H1 (cell line): ENCODE data around the gene ZRANB2. TPM values are rescaled to one million over a fixed set of nuclear protein-coding genes. Genes with fewer than 3 reads are reported as not detected.

Source experiments
- ATF2 ChIP-seq: IDR thresholded peaks from 2 replicates; pipeline ENCODE4 v1.6.1; 2012; ENCODE audit warnings: low read length, inconsistent platforms
- BACH1 ChIP-seq: IDR thresholded peaks from 2 replicates; pipeline ENCODE4 v1.6.1; 2012; ENCODE audit warnings: low read length, improper control_type of control experiment
- BCL11A ChIP-seq, 2 experiments: IDR thresholded peaks; one replicate each; pipeline ENCODE4 v1.6.1; 2011; ENCODE audit warnings: low read depth in 2 of 2, low read length in 2 of 2, mild to moderate bottlenecking in 2 of 2
- CEBPB ChIP-seq: IDR thresholded peaks from 2 replicates; pipeline ENCODE4 v1.6.1; 2012; ENCODE audit warnings: low read depth, low read length
- CREB1 ChIP-seq: IDR thresholded peaks from 2 replicates; pipeline ENCODE4 v1.6.1; 2012; ENCODE audit warnings: inconsistent platforms
- CTBP2 ChIP-seq: IDR thresholded peaks from 2 replicates; pipeline ENCODE4 v1.7.0; 2011; ENCODE audit warnings: borderline replicate concordance, mild to moderate bottlenecking, moderate library complexity, mixed read lengths, low read length; ENCODE audit not compliant: insufficient read depth, insufficient read length
- EGR1 ChIP-seq: IDR thresholded peaks from 2 replicates; pipeline ENCODE4 v1.6.1; 2011; ENCODE audit warnings: low read depth, low read length, borderline replicate concordance
- EZH2 ChIP-seq: fragments of 200-600 bp; sonication (generic); IDR thresholded peaks from 2 replicates; pipeline ENCODE4 v1.7.1; 2012; ENCODE audit warnings: low read depth, mild to moderate bottlenecking, moderate library complexity, low read length, inconsistent platforms; ENCODE audit not compliant: severe bottlenecking
- HDAC2 ChIP-seq, 2 experiments: fragments of 300-600 bp in 1 of 2; sonication (generic) in 1 of 2; IDR thresholded peaks; 2 replicates each; pipeline ENCODE4 v1.6.1; 2011 to 2012; ENCODE audit warnings: low read depth in 2 of 2, low read length in 2 of 2, mild to moderate bottlenecking in 2 of 2, moderate library complexity in 2 of 2, borderline replicate concordance in 1 of 2, inconsistent platforms in 1 of 2
- JUND ChIP-seq: IDR thresholded peaks from 2 replicates; pipeline ENCODE4 v1.6.1; 2011; ENCODE audit warnings: mild to moderate bottlenecking, improper control_type of control experiment, low read length
- KDM5A ChIP-seq: fragments of 200-600 bp; IDR thresholded peaks from 2 replicates; pipeline ENCODE4 v1.7.1; 2012; ENCODE audit warnings: mild to moderate bottlenecking, low read length, inconsistent platforms, mixed read lengths
- MAFK ChIP-seq: IDR thresholded peaks from 2 replicates; pipeline ENCODE4 v1.6.1; 2012; ENCODE audit warnings: low read depth, mild to moderate bottlenecking, improper control_type of control experiment, low read length
- NANOG ChIP-seq: IDR thresholded peaks from 2 replicates; pipeline ENCODE4 v1.6.1; 2011; ENCODE audit warnings: low read length, low read depth, mild to moderate bottlenecking, inconsistent platforms; ENCODE audit not compliant: insufficient read depth, poor library complexity, severe bottlenecking
- SIRT6 ChIP-seq: IDR thresholded peaks from one replicate; pipeline ENCODE4 v1.7.1; 2012; ENCODE audit warnings: low read length, inconsistent platforms
- SP1 ChIP-seq: IDR thresholded peaks from 2 replicates; pipeline ENCODE4 v1.6.1; 2011; ENCODE audit warnings: low read depth, low read length
- TAF1 ChIP-seq: IDR thresholded peaks from 2 replicates; pipeline ENCODE4 v1.6.1; 2011; ENCODE audit warnings: mild to moderate bottlenecking, low read depth, low read length
- TAF7 ChIP-seq: optimal IDR thresholded peaks from 2 replicates; pipeline ENCODE3; 2011; ENCODE audit warnings: low read depth, mild to moderate bottlenecking, inconsistent platforms, low read length, moderate library complexity, borderline replicate concordance
- polyA plus RNA-seq, 7 experiments: library from polyadenylated mRNA; depleted of rRNA in 3 of 7; stranded (reverse) in 5 of 7; unstranded in 2 of 7; fragments of >200 nt in 5 of 7; fragments of 200-250 nt in 2 of 7; gene quantifications; 1 replicate in 5 of 7; 2 replicates in 1 of 7; 4 replicates in 1 of 7; pipeline versions ENCODE4 v1.2.1 to v1.2.3, GENCODE V29; 2011 to 2013; ENCODE audit warnings: missing spikeins in 2 of 7, mixed read lengths in 2 of 7
- total RNA-seq: library from RNA; stranded (reverse); fragmentation: NEBNext Ultra II Directional; extraction: Animal tissue kit (Norgen Biotek cat#: 25700); gene quantifications from 2 replicates; pipeline ENCODE4 v1.2.1, GENCODE V29; 2021
- TF ChIP-seq, protein P1 (sequence below), 3 experiments: IDR thresholded peaks; 1 replicate in 2 of 3; 2 replicates in 1 of 3; pipeline versions ENCODE4 v1.5.1 to v1.6.1; 2011; ENCODE audit warnings: low read length in 3 of 3, mild to moderate bottlenecking in 3 of 3, inconsistent platforms in 2 of 3, low read depth in 1 of 3, moderate library complexity in 1 of 3; ENCODE audit not compliant: insufficient read depth in 1 of 3; ENCODE audit errors: control extremely low read depth in 1 of 3

The ZRANB2 gene
- total and polyA plus RNA-seq, 2 of the 8 experiments (the other 6 are each of a cell fraction or from before 2014, with no cell fraction given), result 35.8 to 103 TPM

GRCh38 chr1:71046891-71047634 is 33.8 kb downstream of the ZRANB2 start (continued):
- TF ChIP-seq SIRT6, result no peak
- TF ChIP-seq NANOG, result no peak
- no peak for TF ChIP-seq BCL11A (IDR thresholded peaks at IDR 0.05; ENCODE audit: low read depth in 2 of 2, low read length in 2 of 2)
- no peak for TF ChIP-seq TAF1
- TF ChIP-seq BACH1, result no peak
- no peak for TF ChIP-seq JUND
- no peak for TF ChIP-seq CTBP2
- peak; percentile 79 for TF ChIP-seq EZH2
- TF ChIP-seq MAFK, result no peak
- TF ChIP-seq HDAC2 (IDR thresholded peaks at IDR 0.05; ENCODE audit: borderline replicate concordance in 1 of 2, low read depth in 2 of 2, low read length in 2 of 2), result 0 out of 4 replicates have a peak, but pooled peaks of 1 of the 2 experiments have one; percentile 28
- no peak for TF ChIP-seq TAF7
- no peak for TF ChIP-seq CREB1
- TF ChIP-seq, protein P1, sequence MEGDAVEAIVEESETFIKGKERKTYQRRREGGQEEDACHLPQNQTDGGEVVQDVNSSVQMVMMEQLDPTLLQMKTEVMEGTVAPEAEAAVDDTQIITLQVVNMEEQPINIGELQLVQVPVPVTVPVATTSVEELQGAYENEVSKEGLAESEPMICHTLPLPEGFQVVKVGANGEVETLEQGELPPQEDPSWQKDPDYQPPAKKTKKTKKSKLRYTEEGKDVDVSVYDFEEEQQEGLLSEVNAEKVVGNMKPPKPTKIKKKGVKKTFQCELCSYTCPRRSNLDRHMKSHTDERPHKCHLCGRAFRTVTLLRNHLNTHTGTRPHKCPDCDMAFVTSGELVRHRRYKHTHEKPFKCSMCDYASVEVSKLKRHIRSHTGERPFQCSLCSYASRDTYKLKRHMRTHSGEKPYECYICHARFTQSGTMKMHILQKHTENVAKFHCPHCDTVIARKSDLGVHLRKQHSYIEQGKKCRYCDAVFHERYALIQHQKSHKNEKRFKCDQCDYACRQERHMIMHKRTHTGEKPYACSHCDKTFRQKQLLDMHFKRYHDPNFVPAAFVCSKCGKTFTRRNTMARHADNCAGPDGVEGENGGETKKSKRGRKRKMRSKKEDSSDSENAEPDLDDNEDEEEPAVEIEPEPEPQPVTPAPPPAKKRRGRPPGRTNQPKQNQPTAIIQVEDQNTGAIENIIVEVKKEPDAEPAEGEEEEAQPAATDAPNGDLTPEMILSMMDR (IDR thresholded peaks at IDR 0.05; ENCODE audit: control extremely low read depth in 1 of 3, insufficient read depth in 1 of 3, low read depth in 1 of 3, low read length in 3 of 3), result no peak
- no peak for TF ChIP-seq EGR1
- no peak for TF ChIP-seq KDM5A
- TF ChIP-seq ATF2, result no peak
- TF ChIP-seq SP1, result no peak
- TF ChIP-seq CEBPB, result no peak
